Activated T-cell treated with anti-CD3 and anti-CD28 coated beads, Interleukin-2, amount 50 U/mL, for 48 hours (primary cell): ENCODE data around the gene MRPL9.

Experiments used
- DNase-seq, 2 experiments: peaks; one replicate each; pipeline ENCODE4 v3.0.0-alpha.2; 2020

MRPL9 gene

DNA sequence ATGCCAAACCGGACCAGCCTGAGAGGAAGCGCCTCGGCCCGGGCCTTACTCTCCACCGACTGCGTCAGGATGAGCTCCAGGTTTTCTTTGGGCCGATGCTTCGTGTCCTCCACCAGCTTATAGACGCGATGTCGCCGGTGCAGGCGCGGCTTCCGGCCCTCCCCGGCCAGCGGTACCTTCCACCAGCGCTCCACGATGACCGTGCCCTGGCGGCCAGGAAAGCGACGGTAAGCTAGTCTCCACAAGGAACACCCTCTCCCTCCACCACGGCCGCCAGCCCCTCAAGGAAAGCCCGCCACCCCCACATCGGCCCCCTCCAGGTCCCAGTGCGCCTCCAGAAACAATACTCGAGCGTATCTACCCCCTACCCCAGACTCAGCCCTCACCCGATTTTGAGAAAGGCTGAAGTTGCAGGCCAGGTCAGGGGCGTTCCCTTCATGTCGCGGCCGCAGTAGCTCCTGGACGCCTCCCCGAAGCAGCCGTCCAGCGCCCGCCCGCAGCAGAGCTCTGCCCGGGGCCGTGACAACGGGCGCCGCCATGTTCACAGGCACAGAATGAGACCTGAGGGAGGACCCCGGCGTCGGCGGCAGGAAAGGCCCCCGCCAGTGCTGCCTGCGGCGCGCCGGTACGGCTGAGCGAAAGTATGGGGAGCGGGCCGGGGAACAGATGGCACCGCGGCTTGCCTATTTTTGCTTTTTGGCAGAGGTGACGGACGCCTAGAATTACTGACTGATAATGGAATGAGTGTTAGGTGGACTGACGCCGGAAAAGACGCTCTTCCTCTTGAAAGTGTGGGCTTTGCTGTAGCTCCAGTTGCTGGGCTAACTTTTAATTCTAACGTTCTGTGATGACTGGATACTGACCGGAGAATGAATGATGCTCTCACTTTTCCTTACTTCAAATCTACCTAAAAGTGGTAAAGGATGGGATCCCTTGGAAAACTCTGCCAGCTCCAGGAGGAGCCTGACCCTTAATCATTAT, at the start of gene MRPL9:
Gene MRPL9 (minus strand): TSS at position 556 of the 981 bp plus-strand sequence. CDS start 17 bp downstream, at position 539.
- DNase-seq, result peak; percentile 91 to 92

DNA sequence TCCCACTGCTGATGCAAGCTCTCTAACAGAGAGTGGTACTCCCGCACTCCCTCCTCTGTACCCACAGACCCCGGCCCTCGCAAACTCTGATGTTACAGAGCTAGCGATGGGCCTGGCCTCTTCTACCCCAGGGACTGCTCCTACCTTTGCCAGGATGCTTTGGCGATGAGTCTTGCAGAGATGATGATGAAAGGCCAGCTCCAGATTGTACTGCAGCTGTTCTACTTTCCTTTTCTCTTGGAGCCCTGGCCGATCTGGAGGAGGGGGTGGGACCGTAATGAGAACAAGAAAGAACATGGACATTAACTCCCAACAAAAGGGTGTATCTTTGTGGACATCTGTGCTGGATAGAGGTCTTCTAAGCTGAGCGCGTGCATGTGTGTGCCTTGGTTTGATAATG, 47.9 kb upstream of the MRPL9 start:
- DNase-seq, result no peak

DNA sequence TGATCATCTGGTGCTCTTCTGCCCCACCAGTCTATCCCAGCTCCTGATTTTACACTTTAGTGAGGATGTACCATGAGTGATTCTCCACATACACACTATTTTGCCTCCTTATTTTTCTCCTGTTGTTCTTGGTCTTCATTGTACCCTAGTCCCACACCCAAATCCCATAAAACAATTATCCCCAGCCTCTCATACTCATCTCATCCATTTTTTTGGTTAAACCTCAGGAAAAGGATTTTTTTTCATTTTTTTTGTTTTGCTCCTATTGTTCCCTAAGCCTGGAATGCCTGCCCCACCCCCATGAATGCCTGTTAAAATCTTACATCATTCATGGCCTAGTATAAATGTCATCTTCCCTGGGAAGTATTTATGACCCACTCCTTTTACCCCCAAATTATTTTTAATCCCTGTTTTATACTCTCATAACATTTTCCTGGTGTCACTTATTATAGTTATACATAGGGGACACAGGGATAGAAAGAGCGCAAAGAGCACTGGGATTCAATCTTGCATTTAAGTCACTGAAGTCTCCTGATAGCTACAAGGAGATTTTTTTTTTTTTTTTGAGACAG, 46.8 kb upstream of the MRPL9 start:
- no peak for DNase-seq

DNA sequence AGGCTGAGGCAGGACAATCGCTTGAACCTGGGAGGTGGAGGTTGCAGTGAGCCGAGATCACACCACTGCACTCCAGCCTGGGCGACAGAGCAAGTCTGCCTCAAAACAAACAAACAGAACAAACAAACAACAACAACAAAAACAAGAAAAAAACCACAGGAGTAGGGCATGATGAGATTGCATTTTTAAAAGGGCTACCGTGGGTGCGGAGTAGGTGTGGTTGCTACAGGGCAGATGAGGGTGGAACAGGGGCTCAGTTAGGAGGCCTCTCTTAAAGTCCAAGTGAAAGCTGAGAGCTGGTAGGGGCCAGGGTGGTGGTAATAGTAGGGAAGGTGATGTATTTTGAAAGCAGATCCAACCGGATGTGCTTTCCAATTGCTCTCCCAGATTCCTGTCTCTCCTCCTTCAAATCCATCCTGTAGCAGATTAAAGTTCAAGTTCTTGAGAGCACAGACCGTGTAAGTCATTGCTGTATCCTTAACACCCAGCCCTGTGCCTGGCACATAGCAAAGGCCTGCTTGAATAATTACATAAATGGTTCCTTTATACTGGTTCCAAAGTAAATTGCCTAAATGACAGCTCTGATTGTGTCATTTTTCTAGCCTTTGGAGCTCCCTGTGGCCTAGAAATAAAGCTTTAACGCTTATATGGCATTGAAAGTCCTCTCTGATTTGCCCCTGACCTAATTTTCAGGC, 46.1 kb upstream of the MRPL9 start:
- DNase-seq, result peak in 1 of 2 experiments; percentile 7

DNA sequence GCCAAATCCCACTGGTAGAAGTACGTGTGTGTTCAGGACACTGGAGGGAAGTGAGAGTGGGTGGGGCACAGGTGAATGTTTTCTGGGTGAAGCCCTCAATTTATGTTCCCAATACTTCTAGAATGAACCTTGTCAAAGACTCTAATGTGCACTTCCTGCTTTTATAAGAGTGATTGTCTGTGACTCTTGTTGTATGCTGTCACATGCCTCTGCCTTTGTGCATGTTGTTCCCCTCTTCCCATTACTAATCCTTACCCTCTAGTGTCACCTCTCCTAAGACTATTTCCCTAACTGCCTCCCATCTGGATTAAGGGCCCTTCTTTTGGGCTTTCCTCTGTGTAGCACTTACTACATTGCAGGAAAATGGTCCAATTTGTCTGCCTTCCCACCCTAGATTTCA, 44.5 kb upstream of the MRPL9 start:
- no peak for DNase-seq

DNA sequence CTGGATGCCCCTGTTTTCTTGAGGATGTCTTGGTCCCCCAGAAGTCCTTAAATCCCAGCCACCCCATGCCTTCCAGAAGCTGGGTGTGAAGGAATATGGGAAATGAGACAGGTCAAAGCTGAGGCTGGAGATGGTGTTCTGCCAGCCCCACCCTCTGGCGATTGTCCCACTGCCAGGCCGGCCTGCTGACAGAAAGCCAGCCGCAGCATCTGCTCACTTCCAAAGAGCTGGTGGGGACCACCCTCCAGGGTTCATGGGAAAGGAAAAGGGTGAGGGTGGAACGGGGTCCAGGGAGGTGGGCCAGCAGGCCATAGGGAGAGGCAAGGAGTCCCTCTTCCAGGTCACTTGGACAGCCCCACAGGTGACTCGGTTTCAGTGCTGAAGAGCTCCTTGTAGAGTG, 43.8 kb upstream of the MRPL9 start:
- no peak for DNase-seq

DNA sequence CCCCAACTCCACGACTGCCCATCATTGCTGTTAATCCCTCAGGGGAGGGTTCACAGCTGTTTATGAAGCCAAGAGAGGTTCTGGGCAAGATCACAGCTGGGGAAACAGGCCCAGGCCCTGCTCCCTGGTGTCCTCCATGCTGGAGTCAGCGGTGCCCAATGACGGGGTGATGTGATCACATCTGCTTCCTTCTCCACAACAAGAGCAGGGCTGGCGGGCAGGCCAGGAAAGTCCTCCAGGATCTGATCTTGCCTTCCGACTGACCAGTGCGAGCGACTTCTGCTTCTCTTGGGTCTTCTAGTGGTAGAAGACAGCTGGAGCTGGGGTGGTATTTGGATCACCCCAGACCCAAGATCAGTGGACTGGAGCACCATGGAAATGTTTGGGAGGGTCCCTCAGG, 42.9 kb upstream of the MRPL9 start:
- peak in 1 of 2 experiments; percentile 11 for DNase-seq

DNA sequence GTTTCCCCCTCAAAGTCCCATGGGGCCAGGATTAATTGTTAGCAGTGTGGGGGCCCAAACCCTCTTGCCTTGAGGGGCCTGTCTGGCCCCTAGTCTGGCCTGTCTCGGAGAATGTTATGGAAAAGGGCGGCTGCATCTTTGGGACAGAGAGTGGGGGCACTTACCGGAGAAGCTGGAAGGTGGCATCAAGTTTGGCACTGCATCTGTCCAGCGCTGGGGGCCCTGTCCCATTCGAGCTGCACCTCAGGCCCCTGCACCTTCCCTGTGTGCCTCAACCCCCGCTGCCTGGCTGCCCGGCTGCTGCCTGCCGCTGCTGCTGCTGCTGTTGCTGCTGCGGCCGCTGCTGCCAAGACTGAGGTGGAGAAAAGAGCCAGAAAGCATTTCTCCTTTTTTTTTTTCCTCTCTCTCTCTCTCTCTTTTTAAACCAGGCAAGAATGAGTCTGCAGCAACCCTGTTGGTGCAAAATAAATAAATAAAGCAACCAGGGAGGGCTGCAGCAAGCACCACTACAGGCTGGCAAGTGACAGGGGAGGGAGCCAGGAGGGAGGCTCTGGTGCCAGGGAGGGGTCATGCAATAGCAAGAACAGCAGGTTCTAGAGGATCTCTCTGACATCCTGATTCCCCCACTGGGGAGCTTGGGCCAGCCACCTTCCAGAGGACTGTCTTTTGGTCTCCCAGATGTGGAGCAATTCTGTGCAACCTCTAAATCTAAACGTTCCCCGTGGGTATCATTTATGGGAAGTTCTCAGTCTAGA, 41.9 kb upstream of the MRPL9 start, which contains the start of gene LINGO4:
Gene LINGO4 (minus strand): TSS at position 354 of the 755 bp plus-strand sequence. CDS start 2,715 bp downstream, outside the sequence.
- DNase-seq, result no peak

DNA sequence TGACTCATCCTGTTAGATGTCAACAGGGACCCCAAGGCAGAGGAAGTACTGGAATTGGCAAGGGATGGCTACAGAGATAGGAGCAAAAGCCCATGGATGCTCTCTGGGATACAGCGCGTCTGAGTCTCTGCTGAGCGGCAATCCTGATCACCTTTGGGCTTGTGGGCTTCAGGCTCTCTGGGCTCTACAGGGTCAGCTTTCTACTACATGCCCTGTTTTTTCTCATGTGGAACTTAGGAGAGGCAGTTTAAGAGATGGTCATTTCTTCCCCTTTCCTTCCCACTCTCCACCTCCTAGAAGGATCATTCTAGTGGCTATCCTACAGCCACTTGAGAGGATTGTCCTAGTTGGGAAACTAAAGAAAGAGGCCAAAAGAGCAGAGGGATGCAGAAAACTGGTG, 40.6 kb upstream of the MRPL9 start:
- no peak for DNase-seq

DNA sequence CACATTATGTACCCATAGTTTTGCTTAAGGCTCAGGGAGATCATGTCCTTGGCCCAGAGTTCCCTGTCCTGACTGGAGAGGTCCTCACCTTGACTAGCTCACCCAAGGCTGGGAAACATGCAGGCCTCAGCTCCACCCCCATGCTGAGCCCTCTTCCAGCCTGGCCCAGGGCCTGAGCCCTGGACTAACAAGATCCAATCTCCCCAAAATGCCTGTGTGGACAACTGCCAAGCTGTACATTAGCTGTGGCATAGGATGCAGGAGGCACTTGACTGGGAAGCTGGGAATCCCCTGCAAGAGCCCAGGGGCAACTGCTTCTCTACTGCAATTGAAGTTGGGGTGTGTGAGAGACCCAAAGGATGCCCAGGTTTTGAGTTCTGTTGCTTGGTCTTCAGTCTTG, 39.9 kb upstream of the MRPL9 start:
- no peak for DNase-seq

DNA sequence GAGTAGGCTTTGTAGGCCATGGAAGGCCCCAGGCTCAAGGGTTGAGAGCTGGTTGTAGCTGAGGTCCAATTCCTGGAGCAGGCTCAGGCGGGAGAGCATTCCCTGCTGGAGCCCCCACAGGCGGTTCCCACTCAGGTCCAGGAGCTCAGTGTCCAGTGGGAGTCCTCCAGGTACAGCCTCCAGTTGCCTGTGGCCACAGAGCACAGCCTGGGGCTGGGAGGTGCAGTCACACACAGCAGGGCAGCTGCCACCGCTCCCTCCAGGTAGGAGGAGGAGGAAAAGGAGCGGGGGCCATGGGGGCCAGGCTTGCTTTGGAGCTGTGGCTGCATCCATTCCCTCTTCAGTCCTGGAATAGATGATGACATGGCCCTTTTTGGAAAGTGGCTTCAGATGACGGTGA, 39.1 kb upstream of the MRPL9 start:
- no peak for DNase-seq

DNA sequence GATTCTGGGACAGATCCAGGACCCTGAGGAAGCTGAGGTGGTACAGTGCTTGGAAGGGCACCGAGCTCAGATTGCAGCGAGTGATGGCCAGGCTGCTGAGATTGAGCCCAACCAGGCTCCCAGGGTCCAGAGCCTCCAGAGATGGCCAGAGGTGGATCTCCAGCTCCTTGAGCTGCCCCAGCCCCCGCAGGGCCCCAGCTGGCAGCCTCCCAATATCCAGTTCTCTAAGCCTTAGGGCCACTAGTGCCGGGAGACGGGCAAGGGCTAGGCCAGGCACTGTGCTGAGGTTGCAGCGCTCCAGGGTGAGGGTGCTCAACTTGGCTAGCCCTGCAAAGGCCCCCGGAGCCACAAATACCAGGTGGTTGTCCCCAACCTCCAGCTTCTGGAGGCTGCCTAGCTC, 38.5 kb upstream of the MRPL9 start:
- DNase-seq, result no peak

DNA sequence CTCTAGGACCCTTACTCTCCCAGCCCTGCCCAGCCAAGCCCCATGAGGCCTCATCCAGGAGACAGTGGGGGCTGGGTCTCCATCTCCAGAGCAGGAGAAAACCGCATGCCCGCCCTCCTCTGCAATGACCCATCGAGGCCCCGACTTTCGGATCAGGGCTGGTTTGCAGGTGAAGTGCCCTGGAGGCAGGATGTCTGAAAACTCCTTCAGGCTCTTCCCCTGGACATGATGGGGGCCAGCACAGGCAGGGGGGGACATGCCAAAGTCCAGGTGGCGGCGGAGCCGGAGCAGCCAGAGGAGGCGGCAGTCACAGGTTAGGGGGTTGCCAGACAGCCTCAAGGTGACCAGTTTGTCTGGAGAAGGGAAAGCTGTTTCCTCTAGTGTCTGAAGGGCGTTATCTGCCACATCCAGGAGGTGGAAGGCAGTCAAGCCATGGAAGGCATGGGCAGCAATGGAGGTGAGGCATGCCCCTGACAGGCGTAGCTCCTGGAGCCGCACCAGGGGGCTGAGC, 38.1 kb upstream of the MRPL9 start:
- DNase-seq, result no peak

DNA sequence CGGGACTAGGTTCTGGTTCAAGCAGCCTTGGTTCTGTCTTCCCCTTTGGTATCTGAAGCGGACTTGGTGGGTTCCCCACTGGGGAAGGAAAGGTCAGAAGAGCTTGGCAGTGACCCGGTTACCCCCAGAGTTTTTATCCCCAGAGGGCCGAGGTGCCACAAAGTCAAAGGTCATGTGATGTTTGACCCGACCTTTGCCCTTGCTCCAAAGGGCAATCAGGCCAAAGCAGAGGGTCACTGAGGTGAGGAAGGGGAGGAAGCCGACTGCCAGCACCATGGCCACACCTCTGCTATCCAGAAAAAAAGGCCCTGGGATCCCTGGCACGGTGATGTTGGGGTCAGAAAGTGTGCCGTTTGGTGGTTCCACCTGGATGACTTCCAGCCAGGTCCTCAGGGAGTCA, 37.5 kb upstream of the MRPL9 start:
- no peak for DNase-seq

DNA sequence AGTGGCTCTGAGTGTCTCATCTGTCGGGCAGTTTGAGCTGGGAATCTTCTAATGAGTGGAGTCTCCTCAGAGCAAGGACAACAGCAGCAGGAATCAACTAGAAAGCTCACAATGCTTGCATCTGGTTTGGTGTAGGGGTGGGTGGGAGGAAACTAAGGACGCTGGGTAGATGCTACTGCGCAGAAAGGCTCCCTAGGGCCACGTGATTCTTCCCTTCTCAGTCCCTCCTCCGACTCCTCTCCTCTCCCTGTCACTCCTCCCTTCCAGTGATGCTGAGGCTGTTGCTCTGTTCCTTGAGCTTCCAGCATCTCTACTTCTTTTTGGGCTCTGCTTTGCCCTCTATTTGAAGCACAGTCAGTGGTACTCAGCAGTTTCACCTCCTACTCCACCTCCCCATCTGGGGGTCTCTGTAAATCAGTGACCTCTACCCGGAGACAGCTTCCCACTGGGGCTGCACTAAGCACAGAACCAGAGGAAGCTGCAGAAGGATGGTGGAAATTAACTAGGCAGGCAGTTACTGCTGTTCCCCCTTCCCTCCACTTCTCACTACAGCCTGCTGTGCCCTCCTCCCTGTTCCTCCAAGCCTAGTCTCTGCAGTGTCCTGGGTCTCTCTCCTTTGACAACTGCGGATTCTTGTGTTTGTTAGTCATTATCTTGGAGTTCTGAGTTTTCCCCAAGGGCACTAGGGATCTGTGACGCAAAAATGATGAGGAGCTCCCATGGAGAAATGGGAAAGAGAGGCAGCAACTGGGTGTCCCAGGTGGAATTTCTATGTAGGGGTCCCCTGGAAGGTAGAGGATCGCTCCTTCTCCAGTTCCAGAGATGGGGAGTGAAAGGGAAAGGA, 36.1 kb upstream of the MRPL9 start:
- no peak for DNase-seq

DNA sequence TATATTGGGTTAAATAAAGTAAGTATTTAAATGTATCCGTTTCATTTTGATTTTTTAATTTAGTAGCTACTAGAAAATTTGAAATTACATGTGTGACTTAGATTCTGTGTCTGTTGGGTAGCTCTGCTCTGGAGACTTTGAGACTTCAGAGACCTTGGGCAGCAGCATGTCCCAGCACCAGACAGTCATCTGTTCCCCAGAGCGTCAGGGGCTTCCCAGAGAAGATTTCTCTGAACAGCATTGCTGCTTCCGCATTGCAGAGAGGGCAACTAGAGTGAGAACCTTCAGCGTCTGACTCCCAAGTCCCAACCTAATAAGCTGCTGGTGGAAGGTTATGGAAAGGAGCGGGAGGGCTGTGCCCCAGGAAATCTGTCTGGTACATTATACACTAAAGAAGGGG, 35.3 kb upstream of the MRPL9 start:
- DNase-seq, result no peak

DNA sequence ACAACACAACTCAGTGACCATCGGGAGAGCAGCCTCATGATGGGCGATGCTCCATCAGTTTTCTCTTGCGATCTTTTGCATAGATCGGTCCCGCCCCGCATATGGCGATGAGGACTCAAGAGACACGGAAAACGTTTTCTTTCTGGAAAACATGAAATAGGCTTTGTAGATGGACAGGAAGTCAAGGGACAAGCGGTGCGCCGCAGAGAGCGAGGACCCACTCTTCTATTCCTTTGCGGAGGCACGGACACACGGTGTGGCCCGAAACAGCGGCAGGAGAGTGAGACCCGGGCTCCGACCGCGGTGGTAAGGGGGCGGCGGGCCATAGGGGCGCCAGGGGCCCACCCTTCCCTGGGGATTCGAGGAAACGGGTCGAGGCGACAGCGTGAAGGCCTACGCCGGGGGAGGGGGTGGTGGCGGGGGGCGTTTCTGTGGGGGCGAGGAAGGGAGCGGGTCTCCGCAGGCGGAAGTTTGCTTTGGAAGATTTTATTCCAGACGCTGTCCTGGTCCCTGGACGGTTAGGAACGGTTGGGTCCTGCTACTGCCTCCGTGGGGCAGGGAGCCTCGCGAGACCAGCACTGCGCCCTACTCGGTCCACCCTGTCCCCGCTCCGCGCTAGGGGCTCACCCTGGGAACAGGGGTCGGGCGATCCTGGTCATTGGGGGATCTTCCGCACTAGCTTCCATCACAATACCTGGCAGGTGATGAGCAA, 27.8 kb upstream of the MRPL9 start:
- DNase-seq, result peak; percentile 28 to 31

DNA sequence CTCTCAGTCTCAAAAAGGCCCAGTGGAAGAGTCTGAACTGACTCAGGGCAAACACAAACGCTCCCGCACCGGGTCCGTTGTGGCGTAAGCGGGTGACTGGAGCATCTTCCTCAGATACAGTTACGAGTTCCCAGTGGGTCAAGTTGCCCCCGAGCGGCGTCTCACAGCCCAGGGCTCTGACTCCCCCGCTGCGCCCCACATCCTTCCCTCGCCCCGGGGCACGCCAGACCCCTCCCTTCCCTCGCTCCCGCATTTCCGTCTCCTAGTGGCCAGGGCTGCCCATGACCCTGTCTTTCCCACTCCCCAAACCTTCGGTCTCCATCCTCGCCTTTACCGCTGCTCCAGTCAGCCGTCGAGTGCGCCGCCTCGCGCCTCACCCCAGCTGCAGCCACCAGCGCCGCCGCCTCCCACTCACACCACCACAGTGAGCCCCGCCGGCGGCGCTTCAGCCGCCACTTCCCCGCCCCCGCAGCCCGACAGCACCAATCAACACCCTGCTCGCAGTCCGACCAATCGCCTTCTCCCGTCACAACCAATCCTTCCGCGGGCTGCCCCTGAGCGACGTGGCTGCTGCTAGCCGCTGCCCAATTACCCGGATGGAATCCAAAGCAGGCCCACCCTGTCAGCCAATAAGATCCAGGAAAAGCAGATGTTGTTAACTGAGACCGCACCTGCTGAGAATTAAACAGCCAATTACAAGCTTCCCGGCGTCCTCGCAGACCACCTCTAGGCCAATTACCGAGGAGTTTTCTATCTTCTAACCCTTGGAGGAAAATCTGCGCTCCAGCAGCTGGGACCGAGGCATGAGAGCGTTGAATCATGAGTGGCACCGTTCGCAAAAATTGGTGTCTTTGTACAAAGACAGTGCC, 27.0 kb upstream of the MRPL9 start, which contains the start of gene TDRKH:
Gene TDRKH (minus strand): TSS at position 430 of the 869 bp plus-strand sequence. CDS start 7,478 bp downstream, outside the sequence.
- peak; percentile 98 to 99 for DNase-seq

DNA sequence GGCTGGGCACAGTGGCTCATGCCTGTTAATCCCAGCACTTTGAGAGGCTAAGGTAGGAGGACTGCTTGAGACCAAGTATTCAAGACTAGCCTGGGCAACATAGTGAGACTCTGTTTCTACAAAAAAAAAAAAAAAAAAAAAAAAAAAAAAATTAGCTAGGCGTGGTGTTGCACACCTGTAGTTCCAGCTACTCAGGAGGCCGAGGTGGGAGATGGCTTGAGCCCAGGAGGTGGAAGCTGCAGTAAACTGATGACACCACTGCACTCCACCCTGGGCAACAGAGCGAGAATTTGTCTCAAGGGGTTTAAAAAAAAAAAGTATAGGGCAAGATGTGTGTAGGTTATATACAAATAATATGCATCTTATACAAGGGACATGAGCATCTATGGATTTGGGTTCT, 24.4 kb upstream of the MRPL9 start:
- no peak for DNase-seq

DNA sequence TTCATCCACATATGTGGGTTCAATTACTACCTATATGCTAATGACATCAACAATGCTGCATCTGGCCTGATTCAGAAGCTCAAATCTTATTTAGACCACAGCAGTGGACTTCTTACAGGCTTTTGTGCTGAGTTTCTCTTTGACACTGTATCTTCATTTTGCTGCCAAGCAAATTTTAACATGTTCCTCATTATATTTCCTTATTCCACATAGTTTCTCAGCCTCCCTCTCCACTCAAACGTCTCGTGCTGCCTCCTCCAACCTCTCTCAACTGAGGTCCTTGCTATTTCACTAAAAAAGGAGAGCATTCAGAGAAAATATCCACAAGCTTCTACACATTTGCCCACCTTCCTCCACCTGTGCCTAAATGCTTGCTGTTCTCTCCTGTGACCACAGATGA, 20.5 kb upstream of the MRPL9 start:
- DNase-seq, result no peak
